NCI-H128 (cell line): ENCODE data around the gene GCDH.
"Not testable (repeated sequence)": the region's sequence is repeated elsewhere in the genome, so short reads cannot be mapped to it uniquely, and the experiment has no call there.

Experiments used
- DNase-seq: peaks from one replicate; lab custom pipeline; 2025; ENCODE audit not compliant: unreplicated experiment; lab: John Stamatoyannopoulos, UW

Gene GCDH

DNA sequence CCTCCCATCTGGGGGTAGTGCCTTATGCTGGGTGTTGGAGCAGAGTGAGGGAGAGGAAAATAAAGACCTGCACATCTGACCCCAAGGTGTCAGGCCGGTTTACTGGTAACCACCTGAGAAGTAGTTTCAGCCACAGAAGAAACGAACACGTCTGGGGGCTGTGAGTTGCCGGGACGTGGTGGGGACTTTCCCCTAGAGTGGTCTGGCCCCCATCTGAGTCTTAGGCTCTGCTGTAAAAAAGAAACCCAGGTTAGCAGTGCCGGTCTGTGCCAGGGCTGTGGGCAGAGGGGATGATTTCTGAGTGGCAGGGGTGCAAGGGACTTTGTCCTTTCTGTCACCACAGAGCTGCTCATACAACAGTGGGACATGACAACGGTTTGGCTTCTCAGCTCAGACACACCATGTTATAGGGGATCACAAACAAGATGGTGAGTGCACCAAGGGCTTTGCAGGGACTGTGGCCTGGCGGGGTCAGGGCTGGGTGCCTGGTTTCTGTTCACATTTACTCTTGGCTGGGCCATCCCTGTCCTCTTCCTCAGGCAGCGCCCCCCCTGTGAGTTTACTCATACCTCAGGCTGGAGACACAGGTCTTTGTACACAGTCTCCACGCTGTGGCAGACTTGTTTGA is 9.0 kb downstream of the GCDH start:
- no peak for DNase-seq

DNA sequence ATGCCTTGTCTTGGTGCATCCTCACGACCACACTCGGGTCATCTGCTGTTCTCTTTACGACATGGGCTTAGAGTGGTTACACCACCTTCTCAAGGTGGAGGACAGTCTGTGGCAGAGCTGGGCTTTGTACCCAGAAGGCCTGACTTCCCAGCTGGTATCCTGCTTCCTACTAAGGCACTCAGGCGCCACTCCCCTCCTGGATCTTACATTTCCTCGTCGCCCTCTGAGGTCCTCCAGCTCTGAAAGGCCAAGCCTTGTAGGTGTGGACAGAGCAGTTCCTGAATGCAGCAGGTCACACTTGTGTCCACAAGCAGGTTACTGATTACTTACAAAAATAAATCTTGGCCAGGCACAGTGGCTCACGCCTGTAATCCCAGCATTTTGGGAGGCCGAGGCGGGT is 16.2 kb downstream of the GCDH start:
- DNase-seq = no peak

DNA sequence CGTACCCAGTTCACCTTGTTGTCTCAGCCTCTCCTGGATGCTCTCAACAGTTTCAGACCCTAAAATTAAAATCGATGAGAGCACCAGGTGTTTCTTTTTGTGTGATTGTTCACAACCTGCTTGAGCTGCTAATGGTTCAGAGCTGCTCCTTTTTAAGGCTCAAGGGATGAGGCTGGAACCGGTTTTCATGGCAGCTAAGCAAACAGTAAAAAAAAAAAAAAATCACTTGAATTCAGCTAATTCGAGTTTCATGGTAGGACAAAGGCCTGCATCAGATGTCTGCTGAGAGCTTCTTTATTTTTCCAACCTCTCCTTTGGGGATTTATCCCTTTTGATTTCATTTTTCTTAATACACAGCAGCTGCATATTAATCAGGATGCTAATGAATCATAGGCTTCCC is 21.6 kb downstream of the GCDH start:
- DNase-seq = peak; percentile 74

DNA sequence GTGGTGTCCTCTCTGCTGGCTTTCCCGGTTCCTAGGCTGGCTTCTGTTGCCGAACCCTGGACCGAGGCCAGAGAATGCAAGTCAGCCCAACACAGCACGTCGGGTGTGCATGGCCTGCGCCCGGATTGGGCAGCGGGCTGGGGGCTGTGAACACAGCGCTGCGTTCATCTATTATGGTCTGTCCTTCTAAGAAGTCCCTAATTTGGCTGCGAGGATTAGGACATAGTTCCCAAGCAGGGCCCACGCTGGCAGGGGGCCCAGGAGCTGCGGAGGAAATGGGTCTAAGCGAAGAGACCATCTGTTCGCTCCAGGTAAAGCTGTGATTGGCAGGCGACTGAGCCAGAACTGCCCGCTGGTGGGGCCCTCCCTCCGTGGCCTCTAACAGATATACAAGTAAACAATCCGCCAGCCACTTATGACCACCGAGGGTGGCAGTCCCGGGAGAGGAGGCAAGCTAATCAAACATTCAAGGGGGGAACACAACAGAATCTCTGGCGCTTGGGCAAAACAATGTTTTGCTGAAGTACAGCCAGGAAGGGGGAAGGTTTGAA is 22.1 kb downstream of the GCDH start:
- peak; percentile 96 for DNase-seq

GRCh38 chr19:12913851-12914690 is 23.1 kb downstream of the GCDH start:
- peak; percentile 53 for DNase-seq

- not testable (repeated sequence) for DNase-seq
Measured at GRCh38 chr19:12915860-12916259, 24.9 kb downstream of the GCDH start.

GRCh38 chr19:12918253-12918652 is 27.3 kb downstream of the GCDH start:
- no peak for DNase-seq

- no peak for DNase-seq
Measured at GRCh38 chr19:12921047-12921446, 30.1 kb downstream of the GCDH start.

DNA sequence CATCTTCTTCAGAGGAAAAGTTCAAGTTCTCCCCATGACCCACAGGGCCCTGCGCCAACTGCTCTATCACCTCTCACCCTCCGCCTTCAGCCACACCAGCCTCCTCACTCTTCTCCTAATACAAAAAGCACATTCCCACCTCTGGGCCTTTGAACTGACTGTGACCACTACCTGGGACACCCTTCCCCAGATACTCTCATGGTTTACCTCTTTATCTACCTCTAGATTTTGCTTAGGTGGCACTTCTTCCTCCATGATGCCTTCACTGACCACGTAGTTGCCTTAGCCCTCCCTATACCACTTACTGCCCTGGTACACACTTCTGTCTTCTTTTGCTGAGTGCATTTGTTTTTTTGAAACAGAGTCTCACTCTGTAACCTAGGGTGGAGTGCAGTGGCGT is 32.0 kb downstream of the GCDH start:
- DNase-seq = no peak

GRCh38 chr19:12924621-12925310 is 33.8 kb downstream of the GCDH start:
- no peak for DNase-seq

DNA sequence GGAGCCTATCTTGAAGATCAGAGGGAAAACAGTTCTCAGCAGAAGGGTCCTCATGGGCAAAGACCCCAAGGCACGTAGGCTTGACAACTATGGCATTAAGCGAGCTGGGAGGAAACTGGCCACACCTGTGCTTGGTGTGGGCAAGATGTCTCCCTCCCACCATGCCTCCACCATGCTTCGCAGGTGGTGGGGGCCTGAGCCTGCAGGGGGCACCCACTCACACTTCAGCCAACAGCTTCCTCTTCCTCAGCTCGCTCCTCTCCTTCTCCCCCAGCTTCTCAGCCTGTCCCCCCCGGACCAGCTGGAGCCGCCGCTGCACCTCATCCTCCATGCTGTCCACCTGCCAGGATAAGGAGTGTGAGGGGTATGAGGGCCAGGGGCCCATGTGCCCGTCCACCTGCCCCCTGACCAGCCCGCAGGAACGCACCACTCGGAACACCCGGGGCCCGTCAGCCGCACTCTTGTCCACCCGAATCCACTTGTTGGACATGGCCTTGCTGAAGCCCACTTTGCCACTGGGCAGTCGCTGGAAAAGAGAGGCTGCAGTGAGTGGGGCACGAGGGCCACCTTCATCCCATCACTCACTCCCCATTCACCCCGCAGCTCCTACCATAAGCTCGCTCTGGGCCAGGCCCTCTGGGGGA is 39.2 kb downstream of the GCDH start:
- DNase-seq = no peak

GRCh38 chr19:12932392-12933286 is 41.7 kb downstream of the GCDH start:
- no peak for DNase-seq

DNA sequence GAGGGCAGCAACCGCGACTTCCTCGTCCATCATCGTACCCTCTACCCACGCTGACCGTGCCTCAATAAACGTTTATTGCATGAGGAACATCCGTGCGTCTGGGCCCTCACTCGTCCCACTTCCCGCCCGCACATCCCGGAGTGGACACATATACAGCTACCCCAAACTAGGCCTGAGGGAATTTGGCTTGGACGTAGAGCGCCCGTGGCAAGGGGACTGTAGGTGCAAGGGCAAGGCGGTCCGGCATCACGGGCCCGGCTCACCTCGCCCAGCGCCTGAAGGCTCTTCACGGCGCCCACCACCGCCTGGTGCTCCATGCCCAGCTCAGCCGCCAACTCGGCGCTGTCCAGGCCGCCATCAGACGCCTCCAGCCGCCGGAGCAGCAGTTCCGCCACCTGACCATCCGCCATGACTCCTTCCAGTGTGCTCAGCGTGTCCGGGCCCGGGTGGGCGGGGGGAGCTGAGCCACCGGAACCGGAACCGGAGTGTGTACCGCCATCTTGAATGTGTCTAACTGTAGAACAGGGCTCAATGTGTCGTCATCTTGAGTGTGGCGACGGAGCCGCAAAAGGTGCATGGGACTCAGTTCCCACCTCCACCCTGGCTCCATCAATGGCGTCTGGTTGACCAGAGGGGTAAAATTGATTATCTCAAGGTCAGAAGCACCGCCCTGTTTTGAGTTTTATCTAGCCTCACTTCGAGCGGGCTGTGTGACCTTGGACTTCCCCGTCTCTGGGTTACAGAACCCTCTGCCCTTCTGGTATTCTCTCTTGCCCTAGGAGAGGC is 42.5 kb downstream of the GCDH start, which contains the start of gene FARSA:
TSS of gene FARSA (minus strand) at position 425 of the 786 bp plus-strand sequence. CDS start at position 410, 15 bp downstream.
- DNase-seq = peak; percentile 77

- no peak for DNase-seq
Measured at GRCh38 chr19:12935071-12935470, 44.1 kb downstream of the GCDH start.

GRCh38 chr19:12936582-12936981 is 45.6 kb downstream of the GCDH start:
- DNase-seq = no peak

DNA sequence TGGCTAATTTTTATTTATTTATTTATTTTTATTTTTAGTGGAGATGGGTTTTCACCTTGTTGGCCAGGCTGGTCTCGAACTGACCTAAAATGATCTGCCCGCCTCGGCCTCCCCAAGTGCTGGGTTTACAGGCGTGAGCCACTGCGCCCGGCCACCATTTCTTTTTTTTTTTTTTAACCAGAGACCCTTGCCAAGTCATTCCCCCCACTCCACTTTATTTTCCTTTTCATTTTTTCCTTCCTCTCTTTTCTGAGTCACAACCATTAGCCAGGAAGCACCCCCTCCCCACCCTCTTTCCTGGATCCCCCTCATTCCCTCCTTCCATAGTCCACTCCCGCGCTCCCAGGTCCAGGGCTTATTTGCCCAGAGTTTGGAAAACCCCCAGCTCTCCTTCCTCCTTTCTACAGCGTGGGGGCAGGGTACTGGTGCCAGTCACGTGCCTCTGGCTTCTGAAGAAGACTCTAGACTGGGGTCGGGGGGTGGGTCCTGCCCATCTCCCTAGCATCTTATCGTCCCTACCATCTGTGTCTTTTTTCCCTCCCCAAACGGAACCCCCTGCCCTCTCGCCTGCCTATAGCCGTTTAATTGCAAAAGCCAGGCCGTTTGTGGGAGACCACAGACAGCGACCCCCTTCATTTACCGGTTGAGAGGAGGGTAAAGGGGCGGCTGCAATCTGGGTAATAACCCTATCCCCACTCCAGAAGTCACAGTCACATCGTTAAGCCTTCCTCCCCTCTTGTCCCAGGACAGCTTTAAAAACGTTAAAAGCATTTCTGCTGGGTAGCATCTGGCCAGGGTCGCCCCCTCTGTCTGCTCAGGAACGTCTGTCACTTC is 46.4 kb downstream of the GCDH start:
- DNase-seq = peak; percentile 27

- DNase-seq = peak; percentile 98
Measured at GRCh38 chr19:12937927-12938778, 47.2 kb downstream of the GCDH start, which contains the start of gene CALR. TSS of gene CALR (plus strand) at chr19:12938609. CDS start at chr19:12938680, 71 bp downstream.
